IMR-90 (cell line): ENCODE measurements around the gene HDAC7. TPM values are rescaled to one million over a fixed set of nuclear protein-coding genes. Genes with fewer than 3 reads are reported as not detected.

Source experiments
- ATAC-seq: fragments of 200-7000 bp; cut with Tn5 transposase; 2 replicates; pipeline ENCODE4 v1.9.1; 2020; ENCODE audit warnings: low read depth, mild to moderate bottlenecking, moderate library complexity
- BruUV-seq: library from RNA; stranded (reverse); fragments of 400-500 nt; replicated peaks from 2 replicates; lab custom pipeline; 2021; lab: Mats Ljungman, UMichigan
- CTCF ChIA-PET: fragments of 300-600 bp; formaldehyde crosslinking; extraction: SDS; loops from one replicate; lab custom pipeline; 2021; ENCODE audit warnings: antibody characterized with exemption; lab: Yijun Ruan, JAX
- POLR2A ChIA-PET: fragments of 300-600 bp; sonication (Branson Sonifier 250); formaldehyde crosslinking; loops from one replicate; lab custom pipeline; 2022; ENCODE audit warnings: antibody characterized with exemption; ENCODE audit not compliant: unreplicated experiment; lab: Charles Lee
- DNase-seq: peaks from one replicate; pipeline ENCODE4 v3.0.0; 2013
- H2AFZ ChIP-seq: replicated peaks from 2 replicates; pipeline ENCODE3; 2013; ENCODE audit warnings: low read length, mild to moderate bottlenecking; ENCODE audit not compliant: poor library complexity
- H2AK5ac ChIP-seq: 2 replicates; pipeline ENCODE4 v1.6.1; 2013; ENCODE audit warnings: low read depth, low read length, inconsistent platforms
- H2AK9ac ChIP-seq: replicated peaks from 2 replicates; pipeline ENCODE3; 2013; ENCODE audit warnings: mild to moderate bottlenecking, low read depth, low read length, moderate library complexity; ENCODE audit not compliant: poor library complexity
- H2BK120ac ChIP-seq: 2 replicates; pipeline ENCODE4 v1.6.1; 2013; ENCODE audit warnings: low read depth, low read length, inconsistent platforms
- H2BK15ac ChIP-seq: 3 replicates; pipeline ENCODE4 v1.6.1; 2013; ENCODE audit warnings: low read depth, low read length, inconsistent platforms
- H2BK20ac ChIP-seq: 2 replicates; pipeline ENCODE4 v1.6.1; 2013; ENCODE audit warnings: low read depth, mild to moderate bottlenecking, inconsistent platforms, low read length, moderate library complexity
- H2BK5ac ChIP-seq: 2 replicates; pipeline ENCODE4 v1.6.1; 2013; ENCODE audit warnings: mild to moderate bottlenecking, low read depth, low read length, inconsistent platforms; ENCODE audit not compliant: poor library complexity, severe bottlenecking
- H3K14ac ChIP-seq: replicated peaks from 2 replicates; pipeline ENCODE4 v1.6.1; 2013; ENCODE audit warnings: low read depth, low read length, inconsistent platforms
- H3K18ac ChIP-seq: 2 replicates; pipeline ENCODE4 v1.6.1; 2013; ENCODE audit warnings: low read depth, low read length, control low read depth
- H3K23ac ChIP-seq: 2 replicates; pipeline ENCODE4 v1.6.1; 2013; ENCODE audit warnings: low read depth, low read length, inconsistent platforms
- H3K27ac ChIP-seq: 2 replicates; pipeline ENCODE4 v1.5.1; 2013; ENCODE audit warnings: mild to moderate bottlenecking, control low read depth, low read length; ENCODE audit not compliant: insufficient read depth
- H3K27me3 ChIP-seq: 2 replicates; pipeline ENCODE4 v1.6.1; 2013; ENCODE audit warnings: low read length; ENCODE audit not compliant: control insufficient read depth, insufficient read depth
- H3K36me3 ChIP-seq: 2 replicates; pipeline ENCODE4 v1.6.1; 2013; ENCODE audit warnings: low read length, mixed read lengths; ENCODE audit not compliant: control insufficient read depth, insufficient read depth
- H3K4ac ChIP-seq: 2 replicates; pipeline ENCODE4 v1.6.1; 2013; ENCODE audit warnings: low read depth, low read length, inconsistent platforms
- H3K4me1 ChIP-seq: 2 replicates; pipeline ENCODE4 v1.6.1; 2013; ENCODE audit warnings: low read length, mixed read lengths; ENCODE audit not compliant: control insufficient read depth, insufficient read depth
- H3K4me2 ChIP-seq: 2 replicates; pipeline ENCODE4 v1.6.1; 2013; ENCODE audit warnings: low read depth, mild to moderate bottlenecking, control low read depth, low read length, moderate library complexity
- H3K4me3 ChIP-seq: 2 replicates; pipeline ENCODE4 v1.5.1; 2013; ENCODE audit warnings: low read depth, mild to moderate bottlenecking, control low read depth, low read length, moderate library complexity; ENCODE audit not compliant: insufficient read depth
- H3K56ac ChIP-seq: 2 replicates; pipeline ENCODE4 v1.6.1; 2013; ENCODE audit warnings: low read length, inconsistent platforms; ENCODE audit not compliant: insufficient read depth; ENCODE audit errors: extremely low read depth
- H3K79me1 ChIP-seq, 2 experiments: 2 replicates each; pipeline ENCODE4 v1.6.1; 2013; ENCODE audit warnings: low read length in 2 of 2, inconsistent platforms in 1 of 2, low read depth in 1 of 2
- H3K9ac ChIP-seq: 2 replicates; pipeline ENCODE4 v1.6.1; 2013; ENCODE audit warnings: low read depth, low read length, control low read depth
- H3K9me1 ChIP-seq: 2 replicates; pipeline ENCODE4 v1.6.1; 2013; ENCODE audit warnings: low read length, inconsistent platforms; ENCODE audit not compliant: insufficient read depth
- H3K9me3 ChIP-seq: 2 replicates; pipeline ENCODE4 v1.6.1; 2013; ENCODE audit warnings: low read length; ENCODE audit not compliant: control insufficient read depth, insufficient read depth
- H4K20me1 ChIP-seq: 2 replicates; pipeline ENCODE4 v1.6.1; 2013; ENCODE audit warnings: low read length, inconsistent platforms; ENCODE audit not compliant: insufficient read depth
- H4K5ac ChIP-seq: 2 replicates; pipeline ENCODE4 v1.6.1; 2013; ENCODE audit warnings: mild to moderate bottlenecking, low read depth, low read length, control low read depth
- H4K8ac ChIP-seq, 2 experiments: 2 replicates each; pipeline ENCODE4 v1.6.1; 2013; ENCODE audit warnings: low read depth in 2 of 2, low read length in 2 of 2, control low read depth in 1 of 2, inconsistent platforms in 1 of 2
- H4K91ac ChIP-seq: 2 replicates; pipeline ENCODE4 v1.6.1; 2013; ENCODE audit warnings: low read depth, low read length, inconsistent platforms; ENCODE audit not compliant: insufficient read depth
- BHLHE40 ChIP-seq: fragments of 150-350 bp; IDR thresholded peaks from 2 replicates; pipeline ENCODE4 v1.6.1; 2016; ENCODE audit warnings: mild to moderate bottlenecking, low read depth, low read length
- MAFK ChIP-seq: IDR thresholded peaks from 2 replicates; pipeline ENCODE4 v1.6.1; 2012; ENCODE audit warnings: low read depth, low read length, improper control_type of control experiment
- MAZ ChIP-seq: IDR thresholded peaks from 2 replicates; pipeline ENCODE4 v1.6.1; 2012; ENCODE audit warnings: low read depth, mild to moderate bottlenecking, low read length, improper control_type of control experiment, moderate library complexity, borderline replicate concordance
- MXI1 ChIP-seq: IDR thresholded peaks from 2 replicates; pipeline ENCODE4 v1.6.1; 2012; ENCODE audit warnings: low read depth, mild to moderate bottlenecking, low read length, moderate library complexity, borderline replicate concordance
- POLR2A ChIP-seq: IDR thresholded peaks from 2 replicates; pipeline ENCODE4 v1.6.1; 2012; ENCODE audit warnings: mild to moderate bottlenecking, low read depth, low read length
- RCOR1 ChIP-seq: IDR thresholded peaks from 2 replicates; pipeline ENCODE4 v1.6.1; 2012; ENCODE audit warnings: mild to moderate bottlenecking, low read length, improper control_type of control experiment; ENCODE audit not compliant: insufficient replicate concordance
- RFX5 ChIP-seq: IDR thresholded peaks from 2 replicates; pipeline ENCODE4 v1.8.0; 2012; ENCODE audit warnings: low read depth, mild to moderate bottlenecking, low read length, moderate library complexity
- USF2 ChIP-seq: fragments of 150-350 bp; IDR thresholded peaks from 2 replicates; pipeline ENCODE4 v1.6.1; 2017; ENCODE audit warnings: mild to moderate bottlenecking, antibody characterized with exemption, low read length, low read depth
- WGBS, 2 experiments: methylation state at CpG; one replicate each; pipeline versions ENCODE4 v1.1.5 to v1.1.7; 2013; ENCODE audit warnings: missing lambda C conversion rate in 2 of 2; ENCODE audit not compliant: insufficient read length in 1 of 2; ENCODE audit errors: extremely low coverage in 2 of 2; 5-methylcytosine and 5-hydroxymethylcytosine counted together
- dilution Hi-C: fragments of 300-500 bp; cut with HindIII; formaldehyde crosslinking; loops from one replicate; pipeline ENCODE4 v1.14.3; 2018; ENCODE audit warnings: low sequenced_read_pairs; ENCODE audit not compliant: unreplicated experiment
- in situ Hi-C: fragments of 300-500 bp; cut with MboI; formaldehyde crosslinking; loops from 3 replicates; pipeline ENCODE4 v1.14.3; 2019; ENCODE audit warnings: low sequenced_read_pairs, inconsistent platforms, mixed read lengths
- intact Hi-C: fragments of 100-400 bp; cut with micrococcal nuclease; formaldehyde crosslinking; loops from 2 replicates; pipeline ENCODE4 v1.10.0; 2022
- polyA plus RNA-seq, 3 experiments: library from polyadenylated mRNA; depleted of rRNA; stranded (reverse); fragments of >200 nt; gene quantifications; 2 replicates each; pipeline ENCODE4 v1.2.3, GENCODE V29; 2012; ENCODE audit warnings: low replicate concordance in 1 of 3
- total RNA-seq: library from RNA; depleted of rRNA; stranded (reverse); fragments of >200 nt; gene quantifications from 2 replicates; pipeline ENCODE4 v1.2.3, GENCODE V29; 2012

HDAC7 gene
- total and polyA plus RNA-seq, 2 of the 4 experiments (the other 2 are of a cell fraction), result 10.4 to 64.7 TPM

- no peaks in the 10 kb centered on the region for H3K27me3 ChIP-seq
- ChIA-PET POLR2A (interaction anchor here (1.0 to 1.4 kb wide), 2 partner anchors 9 to 12 kb away, joined by 3 to 4 read pairs; no protein-coding TSS in a partner anchor), CTCF (interaction anchor here (0.9 to 1.9 kb wide), 6 partner anchors 9 to 93 kb away, joined by 3 to 10 read pairs (median 4); no protein-coding TSS in a partner anchor)
- dilution Hi-C loops, result no loop called here
- H2AK9ac ChIP-seq, result no peak overlapping the region
- WGBS, 2 experiments, result 46% methylated on average over 3 of the region's 9 CpGs; no CpG with 5 or more reads in 1 of the 2 experiments
- no peak overlapping the region; the same call in 1 of the 2 replicates for H3K23ac ChIP-seq
- H4K91ac ChIP-seq, result no peak overlapping the region
- H3K18ac ChIP-seq, result no peak overlapping the region
- peak; percentile 17 for TF ChIP-seq RCOR1
- TF ChIP-seq RFX5, result no peak
- no peak for TF ChIP-seq BHLHE40
- 0 out of 2 replicates have a peak, but pooled peaks have one; percentile 6 for TF ChIP-seq MAZ
- no peak for TF ChIP-seq POLR2A
- no peak for TF ChIP-seq USF2
- TF ChIP-seq MXI1, result 0 out of 2 replicates have a peak, but pooled peaks have one; percentile 20
- TF ChIP-seq MAFK, result no peak
- in situ Hi-C loops, result no loop called here
- H4K5ac ChIP-seq, result no peak overlapping the region
- H2AFZ ChIP-seq, result peak overlapping the region; percentile 33
- no peak overlapping the region for H3K4me3 ChIP-seq
- peaks cover 97% of the 10 kb centered on the region for H4K20me1 ChIP-seq
- no peaks in the 10 kb centered on the region for H3K9me3 ChIP-seq
- H3K14ac ChIP-seq, result peak overlapping the region; percentile 81
- peak overlapping the region; percentile 48 for H3K27ac ChIP-seq
- H2BK15ac ChIP-seq, result no peak overlapping the region
- DNase-seq, result peak; percentile 68
- peaks cover 22% of the 10 kb centered on the region for H3K36me3 ChIP-seq
- peak overlapping the region; percentile 70 for H2BK5ac ChIP-seq
- H3K4ac ChIP-seq, result peak overlapping the region; percentile 28; the same call in 1 of the 2 replicates
- H3K56ac ChIP-seq, result no peak overlapping the region
- peak overlapping the region; percentile 25 for H3K4me2 ChIP-seq
- BruUV-seq, result no TSS peak
- peaks cover 8 to 87% of the 10 kb centered on the region in 2 experiments; a peak in 3 of 4 replicates for H3K79me1 ChIP-seq
- no peak overlapping the region for H3K9ac ChIP-seq
- peak overlapping the region; percentile 6; the same call in 1 of the 2 replicates for H2BK120ac ChIP-seq
- peaks cover 41% of the 10 kb centered on the region for H3K9me1 ChIP-seq
- 0 out of 2 replicates have a peak overlapping the region, but pooled peaks have one; percentile 10 for H2BK20ac ChIP-seq
- peak; percentile 0; the same call in 1 of the 2 replicates for ATAC-seq
- H3K4me1 ChIP-seq, result peaks cover 67% of the 10 kb centered on the region
- peak overlapping the region; percentile 96; the same call in 1 of the 2 replicates for H2AK5ac ChIP-seq
- intact Hi-C loops, result no loop called here
- peak overlapping the region in 1 of 2 experiments; percentile 64; a peak in 1 of 4 replicates for H4K8ac ChIP-seq
Observed at GRCh38 chr12:47808050-47808449, 11.7 kb downstream of the HDAC7 start.
